Measurements from ENCODE around the gene DNAAF3.

DNA sequence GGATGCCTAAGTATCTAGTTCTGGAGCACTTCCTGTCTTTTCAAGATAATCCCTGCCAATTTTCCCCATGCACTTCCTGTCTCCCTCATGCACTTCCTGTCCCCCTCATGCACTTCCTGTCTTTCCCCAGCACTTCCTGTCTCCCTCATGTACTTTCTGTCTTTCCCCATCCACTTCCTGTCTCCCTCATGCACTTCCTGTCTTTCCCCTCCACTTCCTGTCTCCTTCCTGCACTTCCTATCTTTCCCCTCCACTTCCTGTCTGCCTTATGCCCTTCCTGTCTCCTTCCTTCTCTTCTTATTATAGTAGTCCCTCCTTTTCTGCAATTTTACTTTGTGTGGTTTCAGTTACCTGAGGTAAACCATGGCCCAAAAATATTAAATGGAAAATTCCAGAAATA, 14.4 kb downstream of the DNAAF3 start:
- TF ChIP-seq, protein P1, sequence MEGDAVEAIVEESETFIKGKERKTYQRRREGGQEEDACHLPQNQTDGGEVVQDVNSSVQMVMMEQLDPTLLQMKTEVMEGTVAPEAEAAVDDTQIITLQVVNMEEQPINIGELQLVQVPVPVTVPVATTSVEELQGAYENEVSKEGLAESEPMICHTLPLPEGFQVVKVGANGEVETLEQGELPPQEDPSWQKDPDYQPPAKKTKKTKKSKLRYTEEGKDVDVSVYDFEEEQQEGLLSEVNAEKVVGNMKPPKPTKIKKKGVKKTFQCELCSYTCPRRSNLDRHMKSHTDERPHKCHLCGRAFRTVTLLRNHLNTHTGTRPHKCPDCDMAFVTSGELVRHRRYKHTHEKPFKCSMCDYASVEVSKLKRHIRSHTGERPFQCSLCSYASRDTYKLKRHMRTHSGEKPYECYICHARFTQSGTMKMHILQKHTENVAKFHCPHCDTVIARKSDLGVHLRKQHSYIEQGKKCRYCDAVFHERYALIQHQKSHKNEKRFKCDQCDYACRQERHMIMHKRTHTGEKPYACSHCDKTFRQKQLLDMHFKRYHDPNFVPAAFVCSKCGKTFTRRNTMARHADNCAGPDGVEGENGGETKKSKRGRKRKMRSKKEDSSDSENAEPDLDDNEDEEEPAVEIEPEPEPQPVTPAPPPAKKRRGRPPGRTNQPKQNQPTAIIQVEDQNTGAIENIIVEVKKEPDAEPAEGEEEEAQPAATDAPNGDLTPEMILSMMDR (IDR thresholded peaks at IDR 0.05), result no peak
- TF ChIP-seq POLR2A (IDR thresholded peaks at IDR 0.05), result no peak
